Stomach (tissue), 9 donors: Measurements from ENCODE around the gene SPINT2. TPM values are rescaled to one million over a fixed set of nuclear protein-coding genes. Genes with fewer than 3 reads are reported as not detected.
"Not testable (repeated sequence)": the region's sequence is repeated elsewhere in the genome, so short reads cannot be mapped to it uniquely, and the experiment has no call there.

Source experiments
- DNase-seq, 2 donors: peaks; one replicate each; pipeline versions ENCODE4 v3.0.0 to v3.0.0-alpha.2; 2013 to 2019
- H3K27ac ChIP-seq, 5 donors: fragments of 200-600 bp in 4 of 5; sonication (generic) in 4 of 5; one replicate each; pipeline ENCODE4 v1.5.1; 2013 to 2019; ENCODE audit warnings: mild to moderate bottlenecking in 1 of 5, moderate library complexity in 1 of 5
- H3K27me3 ChIP-seq, 3 donors: fragments of 200-600 bp; sonication (generic); one replicate each; pipeline ENCODE4 v1.5.1; 2017 to 2019; ENCODE audit warnings: mixed run types in 1 of 3
- H3K36me3 ChIP-seq, 4 donors: fragments of 200-600 bp; sonication (generic); 1 replicate in 3 of 4; 2 replicates in 1 of 4; pipeline ENCODE4 v1.5.1; 2016 to 2019
- H3K4me1 ChIP-seq, 4 donors: fragments of 200-600 bp; sonication (generic); one replicate each; pipeline ENCODE4 v1.5.1; 2016 to 2019
- H3K4me3 ChIP-seq, 4 donors: fragments of 200-600 bp; sonication (generic) in 3 of 4; one replicate each; pipeline ENCODE4 v1.5.1; 2016 to 2019; ENCODE audit warnings: mild to moderate bottlenecking in 1 of 4
- H3K9me3 ChIP-seq, 4 donors: fragments of 200-600 bp; sonication (generic); one replicate each; pipeline ENCODE4 v1.5.1; 2016 to 2019
- EP300 ChIP-seq: sonication (generic); formaldehyde crosslinking; IDR thresholded peaks from one replicate; pipeline ENCODE4 v1.6.1; 2017; ENCODE audit warnings: antibody characterized with exemption
- POLR2A ChIP-seq, 4 donors: fragments of 450-650 bp; IDR thresholded peaks; one replicate each; pipeline ENCODE4 v1.6.1; 2016; ENCODE audit warnings: antibody characterized with exemption in 4 of 4, control low read depth in 2 of 4, mild to moderate bottlenecking in 1 of 4, moderate library complexity in 1 of 4
- POLR2AphosphoS5 ChIP-seq, 3 donors: sonication (generic); formaldehyde crosslinking; IDR thresholded peaks; one replicate each; pipeline ENCODE4 v1.6.1; 2016; ENCODE audit warnings: antibody characterized with exemption in 3 of 3
- WGBS, 5 donors: extraction: QIAGEN DNeasy Blood & Tissue Kit in 3 of 5; methylation state at CpG; one replicate each; pipeline versions ENCODE4 v1.1.5 to v1.1.7; 2013 to 2018; 5-methylcytosine and 5-hydroxymethylcytosine counted together
- intact Hi-C: fragments of 100-400 bp; cut with DNase I; formaldehyde crosslinking; loops from one replicate; pipeline ENCODE4 v1.15.1; 2023; ENCODE audit warnings: low total_unique reads
- polyA plus RNA-seq, 3 donors: library from polyadenylated mRNA; stranded (reverse); fragments of 200-250 nt; gene quantifications; one replicate each; pipeline ENCODE4 v1.2.3, GENCODE V29; 2013
- total RNA-seq, 5 donors: library from RNA; depleted of rRNA; stranded (reverse); fragments of >200 nt; gene quantifications; one replicate each; pipeline versions ENCODE4 v1.1.0 to v1.2.3, GENCODE V29; 2014 to 2016
- TF ChIP-seq, protein P1 (sequence below), 7 experiments: fragments of 450-650 bp in 4 of 7; fragments of 200-600 bp in 3 of 7; sonication (generic) in 3 of 7; IDR thresholded peaks; one replicate each; pipeline ENCODE4 v1.5.1; 2016 to 2019; ENCODE audit warnings: antibody characterized with exemption in 7 of 7, control low read depth in 2 of 7, mild to moderate bottlenecking in 1 of 7
- donor health status: healthy with polysubstance abuse.
- donor health status: Bipolar disorder and iron deficiency.
- donor health status: healthy.

Gene SPINT2
- total and polyA plus RNA-seq, 8 donors, result 29.8 to 1,508 (median 220) TPM

DNA sequence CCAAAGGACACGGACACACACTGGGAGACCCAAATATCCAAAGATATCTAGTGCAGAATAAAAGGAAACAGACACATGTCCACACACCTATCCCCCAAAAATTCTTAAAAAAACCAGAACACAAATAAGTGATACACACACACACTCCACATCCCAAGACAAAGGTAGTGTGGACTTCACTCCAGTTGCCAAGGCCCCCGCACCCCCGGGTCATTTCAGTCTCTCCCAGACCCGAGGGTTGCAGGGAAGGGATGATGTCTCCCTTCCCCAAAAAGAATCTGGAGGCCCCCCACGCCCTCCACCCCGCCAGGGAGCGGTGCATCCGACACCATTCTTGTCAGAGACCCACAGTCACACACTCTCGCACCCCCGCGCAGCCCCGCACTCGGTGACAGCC, 40.8 kb upstream of the SPINT2 start:
- TF ChIP-seq POLR2AphosphoS5 (IDR thresholded peaks at IDR 0.05), result no peak
- TF ChIP-seq, protein P1, sequence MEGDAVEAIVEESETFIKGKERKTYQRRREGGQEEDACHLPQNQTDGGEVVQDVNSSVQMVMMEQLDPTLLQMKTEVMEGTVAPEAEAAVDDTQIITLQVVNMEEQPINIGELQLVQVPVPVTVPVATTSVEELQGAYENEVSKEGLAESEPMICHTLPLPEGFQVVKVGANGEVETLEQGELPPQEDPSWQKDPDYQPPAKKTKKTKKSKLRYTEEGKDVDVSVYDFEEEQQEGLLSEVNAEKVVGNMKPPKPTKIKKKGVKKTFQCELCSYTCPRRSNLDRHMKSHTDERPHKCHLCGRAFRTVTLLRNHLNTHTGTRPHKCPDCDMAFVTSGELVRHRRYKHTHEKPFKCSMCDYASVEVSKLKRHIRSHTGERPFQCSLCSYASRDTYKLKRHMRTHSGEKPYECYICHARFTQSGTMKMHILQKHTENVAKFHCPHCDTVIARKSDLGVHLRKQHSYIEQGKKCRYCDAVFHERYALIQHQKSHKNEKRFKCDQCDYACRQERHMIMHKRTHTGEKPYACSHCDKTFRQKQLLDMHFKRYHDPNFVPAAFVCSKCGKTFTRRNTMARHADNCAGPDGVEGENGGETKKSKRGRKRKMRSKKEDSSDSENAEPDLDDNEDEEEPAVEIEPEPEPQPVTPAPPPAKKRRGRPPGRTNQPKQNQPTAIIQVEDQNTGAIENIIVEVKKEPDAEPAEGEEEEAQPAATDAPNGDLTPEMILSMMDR (IDR thresholded peaks at IDR 0.05), result no peak
- TF ChIP-seq POLR2A (IDR thresholded peaks at IDR 0.05), result no peak
- no peak for TF ChIP-seq EP300
- Histone ChIP-seq H3K27ac (no peak overlapping the region), H3K4me3 (peak overlapping the region; percentile 37 to 57 (median 40)), H3K9me3 (no peaks in the 10 kb centered on the region), H3K27me3 (peaks cover 36 to 99% (median 73%) of the 10 kb centered on the region in 3 donors), H3K36me3 (no peaks in the 10 kb centered on the region), H3K4me1 (peaks cover 14 to 21% (median 18%) of the 10 kb centered on the region in 4 donors)
- no peak for DNase-seq
- WGBS, 5 donors, result 7 to 13% (median 9%) methylated on average over 5 to 13 of the region's 13 CpGs
- intact Hi-C loops, result no loop called here

DNA sequence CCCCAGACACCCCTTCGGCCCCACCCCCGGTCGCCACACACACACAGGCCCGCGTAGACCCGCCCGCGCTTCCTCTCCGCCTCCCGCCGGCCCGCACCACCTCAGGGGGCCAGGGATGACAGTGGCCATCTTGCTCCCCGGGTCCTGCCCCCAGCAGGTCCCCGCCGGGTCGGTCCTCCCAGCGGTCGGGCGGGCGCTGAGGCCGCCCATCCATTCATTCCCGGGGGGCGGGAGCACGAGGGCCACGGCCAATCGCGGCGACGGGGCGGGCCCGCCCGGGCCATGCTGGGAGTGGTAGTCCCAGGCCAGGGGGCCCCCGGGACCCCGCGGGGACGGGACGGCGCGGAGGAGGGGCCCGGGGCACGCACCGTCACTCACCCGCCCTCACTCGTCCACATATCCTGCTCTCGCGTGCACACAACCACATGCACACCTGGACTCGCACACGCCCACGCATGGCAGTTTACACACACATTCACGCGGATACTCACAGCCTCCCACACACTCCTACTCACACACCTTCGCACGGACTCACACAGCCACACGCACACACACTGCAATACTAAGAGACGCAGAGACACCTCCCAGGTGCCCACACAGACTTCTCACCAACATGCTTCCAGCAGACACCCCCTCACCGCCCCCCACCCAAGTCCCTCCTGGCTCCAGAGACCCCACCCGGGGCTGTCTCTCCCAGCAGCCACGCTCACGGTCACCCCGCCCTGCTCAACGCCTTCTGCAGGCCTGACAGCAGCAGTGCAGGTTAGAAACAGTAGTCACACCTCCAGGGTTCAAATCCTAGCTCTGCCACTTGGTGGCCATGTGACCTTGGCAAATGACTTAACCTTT, 40.1 kb upstream of the SPINT2 start, which contains the start of gene DPF1:
DPF1 (minus strand) TSS at position 209 of the 849 bp plus-strand sequence; CDS start at position 129, 80 bp downstream.
- Histone ChIP-seq H3K4me3 (peak within 1 kb of the TSS; percentile 37 to 57 (median 40)), H3K27ac (no peak within 1 kb of the TSS), H3K4me1 (peaks cover 20 to 28% (median 25%) of the 10 kb centered on the region in 4 donors), H3K27me3 (peaks cover 38 to 99% (median 76%) of the 10 kb centered on the region in 3 donors), H3K36me3 (no peaks in the 10 kb centered on the region), H3K9me3 (no peaks in the 10 kb centered on the region)
- intact Hi-C loops, result no loop called here
- peak; percentile 34 to 90 for DNase-seq
- TF ChIP-seq POLR2A (IDR thresholded peaks at IDR 0.05), result no peak
- TF ChIP-seq EP300, result no peak
- TF ChIP-seq POLR2AphosphoS5 (IDR thresholded peaks at IDR 0.05), result no peak
- TF ChIP-seq, protein P1 (IDR thresholded peaks at IDR 0.05), result no peak
- 2 to 8% (median 3%) methylated on average over 17 to 61 of the region's 61 CpGs for WGBS, 5 donors

DNA sequence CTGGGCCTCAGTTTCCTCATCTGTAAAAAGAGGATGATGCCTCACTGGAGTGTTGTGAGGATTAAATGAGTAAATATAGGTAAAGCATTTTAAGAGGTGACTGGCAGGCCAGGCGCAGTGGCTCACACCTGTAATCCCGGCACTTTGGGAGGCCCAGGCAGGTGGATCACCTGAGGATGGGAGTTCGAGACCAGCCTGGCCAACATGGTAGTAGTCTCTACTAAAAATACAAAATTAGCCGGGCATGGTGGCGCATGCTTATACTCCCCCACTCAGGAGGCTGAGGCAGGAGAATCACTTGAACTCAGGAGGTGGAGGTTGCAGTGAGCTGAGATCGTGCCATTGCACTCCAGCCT, 39.5 kb upstream of the SPINT2 start:
- 82 to 90% (median 88%) methylated on average over 6 of the region's 6 CpGs for WGBS, 5 donors
- H3K27ac ChIP-seq, H3K4me3 ChIP-seq, intact Hi-C loops, DNase-seq, H3K9me3 ChIP-seq, H3K36me3 ChIP-seq: not testable (repeated sequence)
- Histone ChIP-seq H3K27me3 (peaks cover 38 to 99% (median 83%) of the 10 kb centered on the region in 3 donors), H3K4me1 (peaks cover 21 to 29% (median 27%) of the 10 kb centered on the region in 4 donors)

DNA sequence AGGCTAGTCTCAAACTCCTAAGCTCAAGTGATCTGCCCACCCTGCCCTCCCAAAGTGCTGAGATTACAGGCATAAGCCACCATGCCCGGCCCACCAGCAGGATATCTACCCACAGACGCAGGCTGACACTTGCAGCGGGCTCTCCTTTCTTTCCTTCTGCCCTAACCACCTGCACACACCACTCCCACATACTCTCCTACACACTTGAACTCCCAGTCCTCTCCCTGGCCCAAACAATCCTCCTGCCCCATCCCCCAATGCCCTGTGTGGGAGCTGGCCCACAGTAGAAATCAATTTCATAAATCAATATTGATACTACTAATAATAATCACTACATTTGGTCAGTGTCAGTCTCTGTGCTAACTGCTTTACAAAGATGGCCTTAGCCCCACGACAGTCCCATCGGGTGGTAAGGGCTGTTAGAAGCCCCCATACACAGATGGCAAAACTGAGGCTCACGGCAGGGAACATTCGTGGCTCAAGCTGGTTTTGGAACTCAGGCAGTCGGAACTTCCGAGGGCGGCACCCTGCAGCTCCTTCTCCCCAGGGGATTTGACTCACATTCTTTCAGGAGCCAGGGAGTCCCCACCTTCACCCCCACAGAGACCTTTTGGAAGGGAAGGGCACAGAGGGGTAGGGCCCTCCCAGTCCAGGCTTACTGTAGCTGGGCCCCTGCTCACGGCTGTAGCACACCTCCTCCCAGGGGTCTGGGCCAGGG, 36.9 kb upstream of the SPINT2 start:
- H3K4me3 ChIP-seq, result no peak overlapping the region
- DNase-seq, result no peak
- TF ChIP-seq POLR2A (IDR thresholded peaks at IDR 0.05) (no peak), POLR2AphosphoS5 (IDR thresholded peaks at IDR 0.05) (no peak), EP300 (no peak)
- TF ChIP-seq, protein P1 (IDR thresholded peaks at IDR 0.05), result no peak
- 63 to 80% (median 69%) methylated on average over 5 to 11 of the region's 11 CpGs for WGBS, 5 donors
- no peaks in the 10 kb centered on the region for H3K9me3 ChIP-seq
- no peaks in the 10 kb centered on the region for H3K36me3 ChIP-seq
- peaks cover 21 to 29% (median 27%) of the 10 kb centered on the region in 4 donors for H3K4me1 ChIP-seq
- H3K27ac ChIP-seq, result no peak overlapping the region
- peaks cover 39 to 100% (median 73%) of the 10 kb centered on the region in 3 donors for H3K27me3 ChIP-seq
- intact Hi-C loops, result no loop called here
